Measurements from ENCODE around the gene RBPMS2.

The RBPMS2 gene

GRCh38 chr15:64710676-64711428 is 64.5 kb downstream of the RBPMS2 start (continued):
- TF ChIP-seq ZBTB49 (tag by site-specific recombination; IDR thresholded peaks at IDR 0.05; ENCODE audit: low read depth): no peak
- TF ChIP-seq PRDM4 (tag by site-specific recombination; IDR thresholded peaks at IDR 0.05): no peak
- no peak for TF ChIP-seq KLF17 (tag by site-specific recombination; IDR thresholded peaks at IDR 0.05)
- no peak for TF ChIP-seq HIC1 (tag by site-specific recombination; IDR thresholded peaks at IDR 0.05)
- no peak for TF ChIP-seq ZNF621 (tag by site-specific recombination; IDR thresholded peaks at IDR 0.05)
- no peak for TF ChIP-seq ZNF404 (tag by site-specific recombination; IDR thresholded peaks at IDR 0.05)
- no peak for TF ChIP-seq ZNF311 (tag by site-specific recombination; IDR thresholded peaks at IDR 0.05; ENCODE audit: borderline replicate concordance)
- TF ChIP-seq ZNF704 (tag by site-specific recombination; IDR thresholded peaks at IDR 0.05): no peak

GRCh38 chr15:64706011-64706911 is 69.1 kb downstream of the RBPMS2 start:
- Histone ChIP-seq H3K27ac (ENCODE audit: extremely low read depth, low read depth, low read length) (no peak overlapping the region), H3K9me3 (ENCODE audit: control insufficient read depth, insufficient read depth, low read depth, low read length) (no peaks in the 10 kb centered on the region), H3K36me3 (ENCODE audit: control insufficient read depth in 2 of 2, insufficient read depth in 1 of 2, low read length in 2 of 2) (no peaks in the 10 kb centered on the region), H3K4me1 (ENCODE audit: control insufficient read depth, insufficient read depth, low read length) (peaks cover 5% of the 10 kb centered on the region; the same call in 1 of the 2 replicates), H3K4me3 (ENCODE audit: low read depth, low read length) (no peak overlapping the region)
- CTCF ChIA-PET: interaction anchor here (2.3 kb wide), 1 partner anchor 22 kb away, joined by 8 read pairs; no protein-coding TSS in a partner anchor
- POLR2A ChIA-PET: no interaction called here
- no peak for TF ChIP-seq KLF10 (tag by site-specific recombination; IDR thresholded peaks at IDR 0.05)
- no peak for TF ChIP-seq ZNF211 (tag by site-specific recombination; IDR thresholded peaks at IDR 0.05; ENCODE audit: low read depth)
- no peak for TF ChIP-seq ZNF350 (tag by site-specific recombination; IDR thresholded peaks at IDR 0.05)
- TF ChIP-seq BCL11A (tag by site-specific recombination; IDR thresholded peaks at IDR 0.05; ENCODE audit: low read depth): no peak
- TF ChIP-seq ZBTB49 (tag by site-specific recombination; IDR thresholded peaks at IDR 0.05; ENCODE audit: low read depth): no peak
- TF ChIP-seq ZNF280D (tag by site-specific recombination; IDR thresholded peaks at IDR 0.05): no peak
- no peak for TF ChIP-seq ZBTB48 (tag by site-specific recombination; IDR thresholded peaks at IDR 0.05)
- TF ChIP-seq KLF17 (tag by site-specific recombination; IDR thresholded peaks at IDR 0.05): no peak
